Neutrophil (primary cell): ENCODE results near the gene ZMYM2.
A peak's percentile ranks its signal among the peaks of the same experiment; 100 is the strongest.

ENCODE experiments used
- H3K27ac ChIP-seq: fragments of 200-600 bp; sonication (generic); 2 replicates; pipeline ENCODE4 v1.5.1; 2016; ENCODE audit warnings: mild to moderate bottlenecking, moderate library complexity
- H3K27me3 ChIP-seq: fragments of 200-600 bp; sonication (generic); 2 replicates; pipeline ENCODE4 v1.6.0; 2016; ENCODE audit warnings: mild to moderate bottlenecking
- H3K36me3 ChIP-seq: fragments of 200-600 bp; sonication (generic); 2 replicates; pipeline ENCODE4 v1.5.1; 2017
- H3K4me1 ChIP-seq, 2 experiments: fragments of 200-600 bp in 1 of 2; sonication (generic) in 1 of 2; 1 replicate in 1 of 2; 2 replicates in 1 of 2; pipeline versions ENCODE4 v1.5.1 to v1.6.1; 2013 to 2016; ENCODE audit warnings: low read depth in 1 of 2, low read length in 1 of 2, mild to moderate bottlenecking in 1 of 2, moderate library complexity in 1 of 2; ENCODE audit not compliant: control insufficient read depth in 1 of 2, insufficient read depth in 1 of 2
- H3K4me3 ChIP-seq, 2 experiments: fragments of 200-600 bp in 1 of 2; sonication (generic) in 1 of 2; 1 replicate in 1 of 2; 2 replicates in 1 of 2; pipeline ENCODE4 v1.5.1; 2013 to 2016; ENCODE audit warnings: low read depth in 1 of 2, low read length in 1 of 2, mild to moderate bottlenecking in 1 of 2, moderate library complexity in 1 of 2
- H3K9me3 ChIP-seq: fragments of 200-600 bp; sonication (generic); 2 replicates; pipeline ENCODE4 v1.5.1; 2016
- CTCF ChIP-seq: fragments of 200-600 bp; sonication (generic); IDR thresholded peaks from 2 replicates; pipeline ENCODE4 v1.5.1; 2016; ENCODE audit warnings: antibody characterized with exemption

The ZMYM2 gene

GRCh38 chr13:20116213-20116612, 157.7 kb downstream of the ZMYM2 start:
- Histone ChIP-seq H3K27ac (no peak overlapping the region), H3K9me3 (no peaks in the 10 kb centered on the region), H3K27me3 (peaks cover 21% of the 10 kb centered on the region), H3K4me3 (no peak overlapping the region), H3K36me3 (no peaks in the 10 kb centered on the region), H3K4me1 (peaks cover 9 to 22% of the 10 kb centered on the region in 2 experiments)
- TF ChIP-seq CTCF, result no peak

- H3K27me3 ChIP-seq, result peaks cover 24% of the 10 kb centered on the region
- peaks cover 9 to 25% of the 10 kb centered on the region in 2 experiments for H3K4me1 ChIP-seq
- H3K4me3 ChIP-seq, result peak overlapping the region; percentile 54 to 65
- peak overlapping the region; percentile 66 for H3K27ac ChIP-seq
- H3K9me3 ChIP-seq, result no peaks in the 10 kb centered on the region
- TF ChIP-seq CTCF, result no peak
- H3K36me3 ChIP-seq, result no peaks in the 10 kb centered on the region
Observed at GRCh38 chr13:20118268-20119140, 160.0 kb downstream of the ZMYM2 start.

GRCh38 chr13:20119960-20120359, 161.4 kb downstream of the ZMYM2 start:
- Histone ChIP-seq H3K9me3 (no peaks in the 10 kb centered on the region), H3K4me3 (peak overlapping the region; percentile 43 to 46), H3K4me1 (peaks cover 9 to 25% of the 10 kb centered on the region in 2 experiments), H3K27ac (peak overlapping the region; percentile 66), H3K27me3 (peaks cover 34% of the 10 kb centered on the region), H3K36me3 (no peaks in the 10 kb centered on the region)
- no peak for TF ChIP-seq CTCF

- no peak for TF ChIP-seq CTCF
- Histone ChIP-seq H3K9me3 (no peaks in the 10 kb centered on the region), H3K27ac (peak overlapping the region; percentile 66), H3K4me3 (peak overlapping the region; percentile 43 to 46), H3K4me1 (peaks cover 9 to 25% of the 10 kb centered on the region in 2 experiments), H3K36me3 (no peaks in the 10 kb centered on the region), H3K27me3 (peaks cover 46% of the 10 kb centered on the region)
Observed at GRCh38 chr13:20121159-20121525, 162.6 kb downstream of the ZMYM2 start.

- Histone ChIP-seq H3K4me1 (peaks cover 7 to 31% of the 10 kb centered on the region in 2 experiments), H3K27me3 (peaks cover 60% of the 10 kb centered on the region), H3K36me3 (no peaks in the 10 kb centered on the region), H3K4me3 (no peak overlapping the region), H3K9me3 (no peaks in the 10 kb centered on the region), H3K27ac (no peak overlapping the region)
- no peak for TF ChIP-seq CTCF
Observed at GRCh38 chr13:20124303-20124702, 165.8 kb downstream of the ZMYM2 start.
